Mucosa of descending colon (tissue), 3 donors: ENCODE results near the gene MAST4. TPM values are rescaled to one million over a fixed set of nuclear protein-coding genes. Genes with fewer than 3 reads are reported as not detected.

Source experiments
- ATAC-seq: fragments of 200-7000 bp; cut with Tn5 transposase; one replicate; pipeline ENCODE4 v1.9.1; 2020; ENCODE audit warnings: mild to moderate bottlenecking, moderate library complexity
- DNase-seq, 3 donors: peaks; one replicate each; pipeline ENCODE4 v3.0.0-alpha.2; 2020
- H3K36me3 ChIP-seq: fragments of 200-600 bp; one replicate; pipeline ENCODE4 v1.8.0; 2021; ENCODE audit warnings: low read depth, mild to moderate bottlenecking
- H3K4me1 ChIP-seq: fragments of 200-600 bp; one replicate; pipeline ENCODE4 v1.8.0; 2021; ENCODE audit warnings: low read depth, mild to moderate bottlenecking
- H3K4me3 ChIP-seq: fragments of 200-600 bp; one replicate; pipeline ENCODE4 v1.8.0; 2021; ENCODE audit warnings: mild to moderate bottlenecking
- H3K9me3 ChIP-seq: fragments of 200-600 bp; one replicate; pipeline ENCODE4 v1.8.0; 2021; ENCODE audit warnings: mild to moderate bottlenecking
- CTCF ChIP-seq: fragments of 200-600 bp; IDR thresholded peaks from one replicate; pipeline ENCODE4 v1.8.0; 2022; ENCODE audit warnings: antibody characterized with exemption, mild to moderate bottlenecking
- intact Hi-C, 2 donors: fragments of 100-400 bp; cut with DNase I in 1 of 2; cut with micrococcal nuclease in 1 of 2; formaldehyde crosslinking; loops; one replicate each; pipeline versions ENCODE4 v1.11.0 to v1.11.1; 2022; cut with DNase I, micrococcal nuclease
- total RNA-seq, 3 donors: library from RNA; stranded (reverse); fragmentation: NEBNext Ultra II Directional in 2 of 3; extraction: Animal tissue kit (Norgen Biotek cat#: 25700) in 2 of 3; gene quantifications; one replicate each; pipeline versions ENCODE4 v1.2.1 to v1.2.4, GENCODE V29; 2021 to 2023
- donor health status: DM: no; HTN: no; CAD: no; lungs with moderate emphysema.
- donor health status: DM: no; HTN: no; CAD: no.
- donor health status: DM: no; HTN: yes; CAD: no.

Gene MAST4
- total RNA-seq, 3 donors from 2014 or later: 16.2 to 34.0 (median 22.5) TPM

- H3K4me3 ChIP-seq: no peak overlapping the region
- H3K9me3 ChIP-seq: no peaks in the 10 kb centered on the region
- H3K36me3 ChIP-seq: no peaks in the 10 kb centered on the region
- H3K4me1 ChIP-seq: no peaks in the 10 kb centered on the region
- no peak for TF ChIP-seq CTCF
- ATAC-seq (no peak), DNase-seq (no peak)
- intact Hi-C loops: no loop called here
Measured at GRCh38 chr5:66862020-66862419, 265.8 kb downstream of the MAST4 start.

GRCh38 chr5:66863243-66864170, 267.3 kb downstream of the MAST4 start:
- H3K4me3 ChIP-seq: no peak overlapping the region
- no peaks in the 10 kb centered on the region for H3K4me1 ChIP-seq
- DNase-seq: peak in 2 of 3 donors; percentile 17 to 28
- H3K36me3 ChIP-seq: no peaks in the 10 kb centered on the region
- ATAC-seq: peak; percentile 50
- TF ChIP-seq CTCF: no peak
- intact Hi-C loops: no loop called here
- no peaks in the 10 kb centered on the region for H3K9me3 ChIP-seq

GRCh38 chr5:66864240-66864884, 268.2 kb downstream of the MAST4 start:
- Histone ChIP-seq H3K9me3 (no peaks in the 10 kb centered on the region), H3K4me3 (no peak overlapping the region), H3K36me3 (no peaks in the 10 kb centered on the region), H3K4me1 (no peaks in the 10 kb centered on the region)
- DNase-seq (peak in 1 of 3 donors; percentile 69), ATAC-seq (peak; percentile 47)
- TF ChIP-seq CTCF: no peak
- intact Hi-C loops: no loop called here

GRCh38 chr5:66867618-66868322, 271.6 kb downstream of the MAST4 start:
- H3K4me3 ChIP-seq: no peak overlapping the region
- DNase-seq (no peak), ATAC-seq (no peak)
- no peaks in the 10 kb centered on the region for H3K9me3 ChIP-seq
- no peak for TF ChIP-seq CTCF
- intact Hi-C loops: no loop called here
- H3K4me1 ChIP-seq: no peaks in the 10 kb centered on the region
- H3K36me3 ChIP-seq: no peaks in the 10 kb centered on the region

GRCh38 chr5:66869347-66869746, 273.2 kb downstream of the MAST4 start:
- TF ChIP-seq CTCF: no peak
- H3K36me3 ChIP-seq: no peaks in the 10 kb centered on the region
- H3K4me1 ChIP-seq: no peaks in the 10 kb centered on the region
- no peak overlapping the region for H3K4me3 ChIP-seq
- DNase-seq (no peak), ATAC-seq (no peak)
- intact Hi-C loops: no loop called here
- no peaks in the 10 kb centered on the region for H3K9me3 ChIP-seq
